OCI-LY1 (cell line): ENCODE data around the gene SIK3.

Experiments used
- H2AFZ ChIP-seq: fragments of 200-600 bp; sonication (generic), shearing (Covaris generic); 2 replicates; pipeline ENCODE4 v1.6.0; 2014; ENCODE audit warnings: antibody characterized with exemption, mild to moderate bottlenecking, low read length
- H3F3A ChIP-seq: fragments of 200-600 bp; sonication (generic), shearing (Covaris generic); 2 replicates; pipeline ENCODE4 v1.6.0; 2014; ENCODE audit warnings: mild to moderate bottlenecking, antibody characterized with exemption, low read length, moderate library complexity; ENCODE audit not compliant: insufficient read depth
- H3K27ac ChIP-seq: fragments of 200-600 bp; sonication (generic); 2 replicates; pipeline ENCODE4 v1.5.1; 2014; ENCODE audit warnings: low read length, mixed run types, mild to moderate bottlenecking, low read depth; ENCODE audit not compliant: poor library complexity, severe bottlenecking
- H3K27me3 ChIP-seq: fragments of 200-600 bp; sonication (generic); 2 replicates; pipeline ENCODE4 v1.6.0; 2014; ENCODE audit warnings: antibody characterized with exemption, mild to moderate bottlenecking, low read length, moderate library complexity; ENCODE audit not compliant: insufficient read depth
- H3K36me3 ChIP-seq: fragments of 200-600 bp; sonication (generic); 2 replicates; pipeline ENCODE4 v1.6.1; 2014; ENCODE audit warnings: mild to moderate bottlenecking, antibody characterized with exemption, low read length, moderate library complexity, mixed read lengths; ENCODE audit not compliant: insufficient read depth
- H3K4me1 ChIP-seq: fragments of 200-600 bp; sonication (generic); 2 replicates; pipeline ENCODE4 v1.5.1; 2014; ENCODE audit warnings: mild to moderate bottlenecking, low read length, moderate library complexity; ENCODE audit not compliant: insufficient read depth, severe bottlenecking
- H3K4me2 ChIP-seq: fragments of 200-600 bp; sonication (generic), shearing (Covaris generic); 2 replicates; pipeline ENCODE4 v1.6.1; 2014; ENCODE audit warnings: low read length
- H3K4me3 ChIP-seq: fragments of 200-600 bp; sonication (generic); 2 replicates; pipeline ENCODE4 v1.5.1; 2014; ENCODE audit warnings: low read length, low read depth, mild to moderate bottlenecking, mixed read lengths; ENCODE audit not compliant: poor library complexity, severe bottlenecking
- H3K79me2 ChIP-seq: fragments of 200-600 bp; shearing (Covaris generic); 2 replicates; pipeline ENCODE4 v1.6.1; 2016; ENCODE audit warnings: mixed run types, low read length, mixed read lengths; ENCODE audit not compliant: insufficient read depth
- H3K9ac ChIP-seq: fragments of 200-600 bp; sonication (generic), shearing (Covaris generic); 2 replicates; pipeline ENCODE4 v1.6.1; 2014; ENCODE audit warnings: mild to moderate bottlenecking, low read length, mixed read lengths
- H3K9me2 ChIP-seq: fragments of 200-600 bp; sonication (generic), shearing (Covaris generic); 2 replicates; pipeline ENCODE4 v1.6.1; 2014; ENCODE audit warnings: low read depth, mild to moderate bottlenecking, low read length, mixed read lengths
- H3K9me3 ChIP-seq: fragments of 200-600 bp; shearing (Covaris generic); 2 replicates; pipeline ENCODE4 v1.6.1; 2014; ENCODE audit warnings: low read length, mixed read lengths
- H4K20me1 ChIP-seq: fragments of 200-600 bp; sonication (generic), shearing (Covaris generic); 2 replicates; pipeline ENCODE4 v1.6.0; 2016; ENCODE audit warnings: mild to moderate bottlenecking, low read length; ENCODE audit not compliant: insufficient read depth
- CTCF ChIP-seq: fragments of 200-600 bp; sonication (generic), shearing (Covaris generic); IDR thresholded peaks from 2 replicates; pipeline ENCODE4 v1.5.1; 2017; ENCODE audit warnings: mild to moderate bottlenecking, antibody characterized with exemption, low read length, moderate library complexity, mixed read lengths
- EZH2 ChIP-seq: fragments of 200-600 bp; sonication (generic), shearing (Covaris generic); IDR thresholded peaks from 2 replicates; pipeline ENCODE4 v1.8.0; 2017; ENCODE audit warnings: borderline replicate concordance, mixed run types, mild to moderate bottlenecking, antibody characterized with exemption, low read length, moderate library complexity, mixed read lengths

The SIK3 gene

GRCh38 chr11:116830184-116830912 is 267.9 kb downstream of the SIK3 start:
- no peaks in the 10 kb centered on the region for H4K20me1 ChIP-seq
- TF ChIP-seq CTCF (no peak), EZH2 (no peak)
- H3K79me2 ChIP-seq: no peaks in the 10 kb centered on the region
- no peak overlapping the region for H3K27ac ChIP-seq
- H3K27me3 ChIP-seq: no peaks in the 10 kb centered on the region
- H3F3A ChIP-seq: no peaks in the 10 kb centered on the region
- no peak overlapping the region for H3K4me2 ChIP-seq
- H3K9ac ChIP-seq: no peak overlapping the region
- H2AFZ ChIP-seq: no peak overlapping the region
- H3K4me1 ChIP-seq: peaks cover 3% of the 10 kb centered on the region
- no peak overlapping the region for H3K4me3 ChIP-seq
- no peaks in the 10 kb centered on the region for H3K9me2 ChIP-seq
- no peaks in the 10 kb centered on the region for H3K36me3 ChIP-seq
- H3K9me3 ChIP-seq: no peaks in the 10 kb centered on the region

GRCh38 chr11:116829525-116830183 is 268.6 kb downstream of the SIK3 start, which contains the start of gene APOC3:
APOC3 (plus strand) TSS chr11:116829907; CDS start chr11:116830583, 676 bp downstream.
- Histone ChIP-seq H3K9me3 (no peaks in the 10 kb centered on the region), H2AFZ (no peak within 1 kb of the TSS), H3K4me3 (no peak within 1 kb of the TSS), H3F3A (no peaks in the 10 kb centered on the region), H3K9me2 (no peaks in the 10 kb centered on the region), H3K4me1 (no peaks in the 10 kb centered on the region), H3K4me2 (no peak within 1 kb of the TSS), H3K9ac (no peak within 1 kb of the TSS), H3K79me2 (no peaks in the 10 kb centered on the region), H3K27me3 (no peaks in the 10 kb centered on the region), H3K36me3 (no peaks in the 10 kb centered on the region), H4K20me1 (no peaks in the 10 kb centered on the region), H3K27ac (no peak within 1 kb of the TSS)
- TF ChIP-seq CTCF (no peak), EZH2 (no peak)

GRCh38 chr11:116828632-116829524 is 269.4 kb downstream of the SIK3 start:
- H3K9ac ChIP-seq: no peak overlapping the region
- H3K27ac ChIP-seq: no peak overlapping the region

More at GRCh38 chr11:116828632-116829524, 269.4 kb downstream of the SIK3 start:
- TF ChIP-seq CTCF (no peak), EZH2 (no peak)
- H2AFZ ChIP-seq: no peak overlapping the region
- no peaks in the 10 kb centered on the region for H3F3A ChIP-seq
- no peaks in the 10 kb centered on the region for H3K9me2 ChIP-seq
- no peaks in the 10 kb centered on the region for H3K9me3 ChIP-seq
- H3K27me3 ChIP-seq: no peaks in the 10 kb centered on the region
- H3K36me3 ChIP-seq: no peaks in the 10 kb centered on the region
- no peaks in the 10 kb centered on the region for H3K4me1 ChIP-seq
- H4K20me1 ChIP-seq: no peaks in the 10 kb centered on the region
- H3K4me2 ChIP-seq: no peak overlapping the region
- no peaks in the 10 kb centered on the region for H3K79me2 ChIP-seq
- no peak overlapping the region for H3K4me3 ChIP-seq
